ENCODE data around the gene SCIMP. TPM values are rescaled to one million over a fixed set of nuclear protein-coding genes. Genes with fewer than 3 reads are reported as not detected.

SCIMP gene
- total and polyA plus RNA-seq, 2 of the 4 experiments (the other 2 are of a cell fraction), result not detected

Other genes with a start within 250 kb of the SCIMP start
- gene CAMTA2, start 247.2 kb downstream of the SCIMP start, total RNA-seq (2012; rRNA removed), result 1.4 TPM in 2 replicates
- gene CAMTA2, start 247.2 kb downstream of the SCIMP start, polyA plus RNA-seq (2012; rRNA removed), result 54.7 and 59.7 TPM in 2 replicates
- under 0.01 and 0.18 TPM in 2 replicates for gene INCA1, start 237.3 kb downstream of the SCIMP start, total RNA-seq (2012; rRNA removed)
- 0.51 and 0.92 TPM in 2 replicates for gene INCA1, start 237.3 kb downstream of the SCIMP start, polyA plus RNA-seq (2012; rRNA removed)
- gene KIF1C, start 236.9 kb downstream of the SCIMP start, total RNA-seq (2012; rRNA removed), result 27.4 and 28.6 TPM in 2 replicates
- gene KIF1C, start 236.9 kb downstream of the SCIMP start, polyA plus RNA-seq (2012; rRNA removed), result 28.7 and 31.6 TPM in 2 replicates
- not detected in 2 replicates for gene SLC52A1, start 199.4 kb downstream of the SCIMP start, total RNA-seq (2012; rRNA removed)
- gene SLC52A1, start 199.4 kb downstream of the SCIMP start, polyA plus RNA-seq (2012; rRNA removed), result not detected in 2 replicates
- 0.54 and 0.83 TPM in 2 replicates for gene ZFP3, start 156.4 kb downstream of the SCIMP start, total RNA-seq (2012; rRNA removed)
- gene ZFP3, start 156.4 kb downstream of the SCIMP start, polyA plus RNA-seq (2012; rRNA removed), result 0.60 and 0.75 TPM in 2 replicates
- gene ZNF232, start 123.0 kb downstream of the SCIMP start, total RNA-seq (2012; rRNA removed), result 6.4 and 6.5 TPM in 2 replicates
- 3.2 and 4.0 TPM in 2 replicates for gene ZNF232, start 123.0 kb downstream of the SCIMP start, polyA plus RNA-seq (2012; rRNA removed)
- not detected in 2 replicates for gene USP6, start 118.8 kb downstream of the SCIMP start, total RNA-seq (2012; rRNA removed)
- gene USP6, start 118.8 kb downstream of the SCIMP start, polyA plus RNA-seq (2012; rRNA removed), result 0.01 and 0.02 TPM in 2 replicates
- gene ZNF594, start 43.0 kb downstream of the SCIMP start, total RNA-seq (2012; rRNA removed), result 7.2 and 8.1 TPM in 2 replicates
- 2.0 and 2.5 TPM in 2 replicates for gene ZNF594, start 43.0 kb downstream of the SCIMP start, polyA plus RNA-seq (2012; rRNA removed)
- 38.2 and 40.0 TPM in 2 replicates for gene RABEP1, start 47.4 kb upstream of the SCIMP start, total RNA-seq (2012; rRNA removed)
- 11.9 and 15.3 TPM in 2 replicates for gene RABEP1, start 47.4 kb upstream of the SCIMP start, polyA plus RNA-seq (2012; rRNA removed)
- gene NUP88, start 184.8 kb upstream of the SCIMP start, total RNA-seq (2012; rRNA removed), result 80.5 and 83.7 TPM in 2 replicates
- 57.0 and 63.2 TPM in 2 replicates for gene NUP88, start 184.8 kb upstream of the SCIMP start, polyA plus RNA-seq (2012; rRNA removed)
- 28.7 and 40.0 TPM in 2 replicates for gene RPAIN, start 185.3 kb upstream of the SCIMP start, total RNA-seq (2012; rRNA removed)
- gene RPAIN, start 185.3 kb upstream of the SCIMP start, polyA plus RNA-seq (2012; rRNA removed), result 29.0 and 34.9 TPM in 2 replicates
- 173 and 267 TPM in 2 replicates for gene C1QBP, start 204.3 kb upstream of the SCIMP start, total RNA-seq (2012; rRNA removed)
- gene C1QBP, start 204.3 kb upstream of the SCIMP start, polyA plus RNA-seq (2012; rRNA removed), result 156 and 172 TPM in 2 replicates
- gene DHX33, start 234.1 kb upstream of the SCIMP start, total RNA-seq (2012; rRNA removed), result 13.1 and 14.0 TPM in 2 replicates
- 16.1 and 17.2 TPM in 2 replicates for gene DHX33, start 234.1 kb upstream of the SCIMP start, polyA plus RNA-seq (2012; rRNA removed)

Data from IMR-90 (cell line).